OCI-LY3 (cell line): ENCODE measurements around the gene FGD3.

Experiments
- H2AFZ ChIP-seq: fragments of 200-600, 300-600 bp; shearing (Covaris generic); 2 replicates; pipeline ENCODE4 v1.6.0; 2014; ENCODE audit warnings: antibody characterized with exemption, low read depth, low read length
- H3K27ac ChIP-seq: fragments of 200-600, 300-600 bp; sonication (generic); 2 replicates; pipeline ENCODE4 v1.5.1; 2014; ENCODE audit warnings: mild to moderate bottlenecking, low read length, moderate library complexity, mixed read lengths
- H3K27me3 ChIP-seq: fragments of 200-600, 300-600 bp; sonication (generic); 2 replicates; pipeline ENCODE4 v1.6.1; 2014; ENCODE audit warnings: low read depth, low read length, mixed read lengths
- H3K36me3 ChIP-seq: fragments of 200-600, 300-600 bp; sonication (generic); replicated peaks from 2 replicates; pipeline ENCODE3; 2014; ENCODE audit warnings: low read depth, low read length, mixed read lengths
- H3K4me1 ChIP-seq: fragments of 300-600, 200-600 bp; sonication (generic); 2 replicates; pipeline ENCODE4 v1.6.1; 2014; ENCODE audit warnings: low read length, mixed read lengths
- H3K4me2 ChIP-seq: fragments of 200-600, 300-600 bp; sonication (generic); 2 replicates; pipeline ENCODE4 v1.6.1; 2014; ENCODE audit warnings: low read length, mixed read lengths
- H3K4me3 ChIP-seq: fragments of 300-600, 200-600 bp; sonication (generic); 2 replicates; pipeline ENCODE4 v1.5.1; 2014; ENCODE audit warnings: antibody characterized with exemption, mild to moderate bottlenecking, low read length, moderate library complexity
- H3K79me2 ChIP-seq: fragments of 300-600, 200-600 bp; shearing (Covaris generic); 2 replicates; pipeline ENCODE4 v1.6.1; 2014; ENCODE audit warnings: mild to moderate bottlenecking, low read length, mixed read lengths
- H3K9ac ChIP-seq: fragments of 300-600, 200-600 bp; shearing (Covaris generic); 2 replicates; pipeline ENCODE4 v1.6.0; 2014; ENCODE audit warnings: mild to moderate bottlenecking, low read length, moderate library complexity
- H3K9me3 ChIP-seq: fragments of 200-600, 300-600 bp; shearing (Covaris generic); 2 replicates; pipeline ENCODE4 v1.6.1; 2014; ENCODE audit warnings: low read length, mixed read lengths; ENCODE audit not compliant: insufficient read depth
- H4K20me1 ChIP-seq: fragments of 200-600, 300-600 bp; sonication (generic); 2 replicates; pipeline ENCODE4 v1.6.1; 2016; ENCODE audit warnings: low read length, mixed read lengths; ENCODE audit not compliant: insufficient read depth
- EZH2phosphoT487 ChIP-seq: fragments of 200-600 bp; shearing (Covaris generic); IDR thresholded peaks from 2 replicates; pipeline ENCODE4 v1.6.1; 2018; ENCODE audit warnings: antibody characterized with exemption, mixed run types, low read depth
- TF ChIP-seq, protein P1 (sequence below): fragments of 200-600, 300-600 bp; sonication (generic); IDR thresholded peaks from 2 replicates; pipeline ENCODE4 v1.5.1; 2014; ENCODE audit warnings: antibody characterized with exemption, low read length, low read depth

The FGD3 gene

GRCh38 chr9:92974161-92974661, 26.9 kb downstream of the FGD3 start:
- H3K27ac ChIP-seq: no peak overlapping the region
- TF ChIP-seq, protein P1, sequence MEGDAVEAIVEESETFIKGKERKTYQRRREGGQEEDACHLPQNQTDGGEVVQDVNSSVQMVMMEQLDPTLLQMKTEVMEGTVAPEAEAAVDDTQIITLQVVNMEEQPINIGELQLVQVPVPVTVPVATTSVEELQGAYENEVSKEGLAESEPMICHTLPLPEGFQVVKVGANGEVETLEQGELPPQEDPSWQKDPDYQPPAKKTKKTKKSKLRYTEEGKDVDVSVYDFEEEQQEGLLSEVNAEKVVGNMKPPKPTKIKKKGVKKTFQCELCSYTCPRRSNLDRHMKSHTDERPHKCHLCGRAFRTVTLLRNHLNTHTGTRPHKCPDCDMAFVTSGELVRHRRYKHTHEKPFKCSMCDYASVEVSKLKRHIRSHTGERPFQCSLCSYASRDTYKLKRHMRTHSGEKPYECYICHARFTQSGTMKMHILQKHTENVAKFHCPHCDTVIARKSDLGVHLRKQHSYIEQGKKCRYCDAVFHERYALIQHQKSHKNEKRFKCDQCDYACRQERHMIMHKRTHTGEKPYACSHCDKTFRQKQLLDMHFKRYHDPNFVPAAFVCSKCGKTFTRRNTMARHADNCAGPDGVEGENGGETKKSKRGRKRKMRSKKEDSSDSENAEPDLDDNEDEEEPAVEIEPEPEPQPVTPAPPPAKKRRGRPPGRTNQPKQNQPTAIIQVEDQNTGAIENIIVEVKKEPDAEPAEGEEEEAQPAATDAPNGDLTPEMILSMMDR: no peak
- no peak for TF ChIP-seq EZH2phosphoT487
- H2AFZ ChIP-seq: no peak overlapping the region
- peaks cover 12% of the 10 kb centered on the region for H3K4me1 ChIP-seq
- no peaks in the 10 kb centered on the region for H3K27me3 ChIP-seq
- no peaks in the 10 kb centered on the region; the same call in 1 of the 2 replicates for H3K79me2 ChIP-seq
- H3K9me3 ChIP-seq: no peaks in the 10 kb centered on the region
- no peak overlapping the region for H3K4me3 ChIP-seq
- peaks cover 3% of the 10 kb centered on the region for H3K36me3 ChIP-seq
- no peak overlapping the region for H3K9ac ChIP-seq
- peaks cover 26% of the 10 kb centered on the region; the same call in 1 of the 2 replicates for H4K20me1 ChIP-seq
- no peak overlapping the region for H3K4me2 ChIP-seq

DNA sequence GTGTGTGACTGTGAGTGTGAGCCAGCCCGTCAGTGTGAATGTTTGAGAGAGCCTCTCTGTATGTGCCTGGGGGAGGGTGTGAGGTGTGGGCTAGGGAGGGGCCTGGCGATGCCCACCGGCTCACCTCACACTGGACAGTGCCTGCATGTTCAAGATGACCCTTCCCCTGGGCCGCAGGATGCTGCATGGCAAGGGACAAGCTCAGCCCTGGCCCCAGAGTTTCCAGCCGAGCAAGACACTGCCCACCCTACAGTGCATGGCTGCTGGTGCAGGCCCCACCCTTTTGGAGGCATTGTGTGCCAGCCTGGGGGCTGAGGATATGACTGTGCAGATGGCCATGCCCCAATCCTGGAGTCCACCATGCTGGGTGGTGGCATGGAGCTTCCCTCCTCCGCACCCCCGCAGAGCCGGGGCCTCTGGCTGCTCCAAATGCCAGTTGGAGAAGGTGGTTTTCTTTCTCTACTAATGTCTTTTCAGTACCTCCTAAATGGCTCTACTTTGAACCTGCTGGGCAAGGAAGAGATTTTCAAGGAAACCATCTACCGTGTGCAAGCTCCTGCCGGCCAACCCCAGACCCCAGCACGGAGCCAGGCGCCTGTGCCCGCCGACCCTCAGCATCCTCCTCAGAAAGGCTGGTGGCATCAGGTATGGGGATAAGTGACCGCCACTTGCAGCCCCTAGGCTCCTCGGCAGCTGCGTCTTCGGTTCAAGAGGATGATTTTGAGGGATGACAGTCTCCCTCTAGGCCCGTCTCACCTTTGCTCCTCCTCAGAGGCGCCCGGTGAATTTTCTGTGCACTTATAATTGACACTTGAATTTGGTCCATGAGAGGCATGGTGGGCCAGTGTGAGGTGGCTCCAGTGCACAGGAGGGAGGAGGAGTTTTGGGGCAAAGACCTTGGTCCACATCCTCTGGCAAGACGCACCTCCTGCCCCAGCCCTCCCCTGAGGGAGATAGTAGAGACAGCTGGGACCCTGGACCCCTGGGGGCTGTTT, 27.7 kb downstream of the FGD3 start:
- H3K4me2 ChIP-seq: no peak overlapping the region
- H3K4me3 ChIP-seq: no peak overlapping the region
- no peak for TF ChIP-seq EZH2phosphoT487
- TF ChIP-seq, protein P1: no peak
- H3K27me3 ChIP-seq: no peaks in the 10 kb centered on the region
- peaks cover 3% of the 10 kb centered on the region for H3K36me3 ChIP-seq
- H3K9me3 ChIP-seq: no peaks in the 10 kb centered on the region
- H3K9ac ChIP-seq: no peak overlapping the region
- peaks cover 9% of the 10 kb centered on the region for H3K4me1 ChIP-seq
- no peak overlapping the region for H3K27ac ChIP-seq
- peaks cover 20% of the 10 kb centered on the region; the same call in 1 of the 2 replicates for H4K20me1 ChIP-seq
- H2AFZ ChIP-seq: no peak overlapping the region
- no peaks in the 10 kb centered on the region; the same call in 1 of the 2 replicates for H3K79me2 ChIP-seq

- Histone ChIP-seq H3K9me3 (peaks cover 2% of the 10 kb centered on the region; the same call in 1 of the 2 replicates), H3K4me1 (peaks cover 13% of the 10 kb centered on the region), H3K36me3 (peaks cover 3% of the 10 kb centered on the region), H3K79me2 (no peaks in the 10 kb centered on the region; the same call in 1 of the 2 replicates), H4K20me1 (peaks cover 12% of the 10 kb centered on the region; the same call in 1 of the 2 replicates), H2AFZ (no peak overlapping the region), H3K4me3 (no peak overlapping the region), H3K27me3 (no peaks in the 10 kb centered on the region), H3K9ac (no peak overlapping the region), H3K27ac (no peak overlapping the region), H3K4me2 (no peak overlapping the region)
- TF ChIP-seq, protein P1: no peak
- TF ChIP-seq EZH2phosphoT487: no peak
These were observed 29.1 kb downstream of the FGD3 start for GRCh38 chr9:92976431-92976830.

DNA sequence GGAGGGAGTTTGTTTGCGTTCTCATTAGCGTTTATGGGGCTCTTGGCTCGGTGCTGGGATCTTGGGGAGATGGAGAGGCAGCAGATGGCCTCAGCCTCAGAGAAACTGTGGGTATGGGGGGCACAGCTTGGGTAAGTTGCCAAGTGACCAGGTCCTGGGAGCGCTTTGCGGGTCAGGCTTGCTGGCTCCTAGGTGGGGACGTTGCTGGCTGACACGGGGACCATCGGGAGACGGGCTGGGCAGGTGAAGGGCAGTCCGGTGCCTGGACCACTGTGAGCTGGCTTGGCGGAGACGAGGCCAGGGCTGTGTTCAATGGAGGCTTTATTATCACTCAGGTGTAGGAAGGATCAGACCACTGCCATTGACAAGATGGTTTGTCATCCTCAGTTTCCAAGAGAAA, 30.0 kb downstream of the FGD3 start:
- Histone ChIP-seq H3K36me3 (peaks cover 3% of the 10 kb centered on the region), H3K27ac (no peak overlapping the region), H2AFZ (no peak overlapping the region), H3K79me2 (no peaks in the 10 kb centered on the region; the same call in 1 of the 2 replicates), H3K4me1 (peaks cover 12% of the 10 kb centered on the region), H3K4me3 (no peak overlapping the region), H3K27me3 (no peaks in the 10 kb centered on the region), H4K20me1 (peaks cover 12% of the 10 kb centered on the region; the same call in 1 of the 2 replicates), H3K9me3 (peaks cover 10% of the 10 kb centered on the region; the same call in 1 of the 2 replicates), H3K4me2 (no peak overlapping the region), H3K9ac (no peak overlapping the region)
- no peak for TF ChIP-seq EZH2phosphoT487
- TF ChIP-seq, protein P1: no peak
